Mucosa of rectum (tissue), 2 donors: ENCODE results near the gene APOL2.

Source experiments
- H3K27ac ChIP-seq, 2 donors: one replicate each; pipeline ENCODE4 v1.7.0; 2013; ENCODE audit warnings: inconsistent platforms in 2 of 2, low read depth in 2 of 2, low read length in 2 of 2
- H3K27me3 ChIP-seq, 2 donors: one replicate each; pipeline ENCODE4 v1.7.0; 2013; ENCODE audit warnings: low read length in 2 of 2; ENCODE audit not compliant: control insufficient read depth in 2 of 2, insufficient read depth in 2 of 2
- H3K36me3 ChIP-seq, 2 donors: one replicate each; pipeline ENCODE4 v1.7.0; 2013; ENCODE audit warnings: low read length in 2 of 2; ENCODE audit not compliant: control insufficient read depth in 2 of 2, insufficient read depth in 2 of 2
- H3K4me1 ChIP-seq, 2 donors: one replicate each; pipeline ENCODE4 v1.7.0; 2013; ENCODE audit warnings: low read length in 2 of 2, mild to moderate bottlenecking in 1 of 2; ENCODE audit not compliant: control insufficient read depth in 2 of 2, insufficient read depth in 2 of 2
- H3K4me3 ChIP-seq, 2 donors: one replicate each; pipeline ENCODE4 v1.7.0; 2013; ENCODE audit warnings: low read length in 2 of 2
- H3K9ac ChIP-seq, 2 donors: one replicate each; pipeline ENCODE4 v1.7.0; 2013; ENCODE audit warnings: low read length in 2 of 2, low read depth in 1 of 2, mild to moderate bottlenecking in 1 of 2
- H3K9me3 ChIP-seq, 2 donors: one replicate each; pipeline ENCODE4 v1.7.0; 2013; ENCODE audit warnings: low read length in 2 of 2; ENCODE audit not compliant: control insufficient read depth in 2 of 2
- donor health status: healthy.
- donor health status: Normal muscosa, but diverticular disease.

Gene APOL2

GRCh38 chr22:36180928-36181327 is 58.4 kb downstream of the APOL2 start:
- Histone ChIP-seq H3K9me3 (no peaks in the 10 kb centered on the region), H3K27ac (no peak overlapping the region), H3K27me3 (no peaks in the 10 kb centered on the region), H3K9ac (no peak overlapping the region), H3K4me1 (no peaks in the 10 kb centered on the region), H3K36me3 (no peaks in the 10 kb centered on the region), H3K4me3 (no peak overlapping the region)

GRCh38 chr22:36180038-36180880 is 59.1 kb downstream of the APOL2 start:
- H3K4me1 ChIP-seq = no peaks in the 10 kb centered on the region
- H3K36me3 ChIP-seq = no peaks in the 10 kb centered on the region
- H3K9ac ChIP-seq = no peak overlapping the region
- H3K27ac ChIP-seq = no peak overlapping the region
- no peaks in the 10 kb centered on the region for H3K9me3 ChIP-seq
- no peak overlapping the region for H3K4me3 ChIP-seq
- no peaks in the 10 kb centered on the region for H3K27me3 ChIP-seq

- H3K36me3 ChIP-seq = no peaks in the 10 kb centered on the region
- no peak overlapping the region for H3K4me3 ChIP-seq
- H3K9me3 ChIP-seq = no peaks in the 10 kb centered on the region
- no peaks in the 10 kb centered on the region for H3K27me3 ChIP-seq
- H3K4me1 ChIP-seq = no peaks in the 10 kb centered on the region
- H3K9ac ChIP-seq = no peak overlapping the region
- H3K27ac ChIP-seq = no peak overlapping the region
Measured at GRCh38 chr22:36177160-36177559, 62.2 kb downstream of the APOL2 start.
